D721Med (cell line): ENCODE data around the gene OR4D6.
A peak's percentile ranks its signal among the peaks of the same experiment; 100 is the strongest.
"Not testable (repeated sequence)": the region's sequence is repeated elsewhere in the genome, so short reads cannot be mapped to it uniquely, and the experiment has no call there.

Experiments
- DNase-seq: peaks from one replicate; pipeline ENCODE4 v3.0.0; 2011; ENCODE audit warnings: low spot score; ENCODE audit not compliant: insufficient read length
- FAIRE-seq: peaks from 2 replicates; lab custom pipeline; 2011; peaks lifted over from hg19 to GRCh38; lab: Jason Lieb, UNC
- CTCF ChIP-seq: IDR thresholded peaks from 2 replicates; pipeline ENCODE4 v1.5.1; 2012; ENCODE audit warnings: mild to moderate bottlenecking, control low read depth; ENCODE audit not compliant: insufficient read depth; ENCODE audit errors: missing control alignments

OR4D6 gene

GRCh38 chr11:59425131-59425530 is 31.6 kb upstream of the OR4D6 start:
- FAIRE-seq (no peak), DNase-seq (no peak)
- no peak for TF ChIP-seq CTCF

- FAIRE-seq (no peak), DNase-seq (no peak)
These were observed 30.2 kb upstream of the OR4D6 start, which contains the start of gene OR5A2 for GRCh38 chr11:59426361-59427067. Gene OR5A2 (minus strand): TSS chr11:59426413. CDS start chr11:59422953, 3,460 bp downstream.

GRCh38 chr11:59427068-59427382 is 29.7 kb upstream of the OR4D6 start:
- FAIRE-seq (no peak), DNase-seq (no peak)

More at GRCh38 chr11:59426361-59427067, 30.2 kb upstream of the OR4D6 start, which contains the start of gene OR5A2:
- TF ChIP-seq CTCF, result no peak

GRCh38 chr11:59429924-59430516 is 26.7 kb upstream of the OR4D6 start:
- DNase-seq (no peak), FAIRE-seq (no peak)
- peak; percentile 90 for TF ChIP-seq CTCF

More at GRCh38 chr11:59427068-59427382, 29.7 kb upstream of the OR4D6 start:
- no peak for TF ChIP-seq CTCF

GRCh38 chr11:59436169-59436568 is 20.6 kb upstream of the OR4D6 start, which contains the start of gene OR5A1:
Gene OR5A1 (plus strand): TSS chr11:59436469. CDS start chr11:59443169, 6,700 bp downstream.
- DNase-seq (no peak), FAIRE-seq (no peak)
- TF ChIP-seq CTCF, result no peak

GRCh38 chr11:59437770-59438169 is 19.0 kb upstream of the OR4D6 start:
- FAIRE-seq (no peak), DNase-seq (no peak)
- TF ChIP-seq CTCF, result no peak

- not testable (repeated sequence) for FAIRE-seq, DNase-seq
These were observed 11.1 kb upstream of the OR4D6 start for GRCh38 chr11:59445624-59446023.
